GM21529 (cell line): Measurements from ENCODE around the gene DDHD1.
"Not testable (repeated sequence)": the region's sequence is repeated elsewhere in the genome, so short reads cannot be mapped to it uniquely, and the experiment has no call there.

Experiments used
- ATAC-seq: cut with Tn5 transposase; IDR thresholded peaks from one replicate; pipeline ENCODE4 v1.9.1; 2021; ENCODE audit not compliant: unreplicated experiment

The DDHD1 gene

DNA sequence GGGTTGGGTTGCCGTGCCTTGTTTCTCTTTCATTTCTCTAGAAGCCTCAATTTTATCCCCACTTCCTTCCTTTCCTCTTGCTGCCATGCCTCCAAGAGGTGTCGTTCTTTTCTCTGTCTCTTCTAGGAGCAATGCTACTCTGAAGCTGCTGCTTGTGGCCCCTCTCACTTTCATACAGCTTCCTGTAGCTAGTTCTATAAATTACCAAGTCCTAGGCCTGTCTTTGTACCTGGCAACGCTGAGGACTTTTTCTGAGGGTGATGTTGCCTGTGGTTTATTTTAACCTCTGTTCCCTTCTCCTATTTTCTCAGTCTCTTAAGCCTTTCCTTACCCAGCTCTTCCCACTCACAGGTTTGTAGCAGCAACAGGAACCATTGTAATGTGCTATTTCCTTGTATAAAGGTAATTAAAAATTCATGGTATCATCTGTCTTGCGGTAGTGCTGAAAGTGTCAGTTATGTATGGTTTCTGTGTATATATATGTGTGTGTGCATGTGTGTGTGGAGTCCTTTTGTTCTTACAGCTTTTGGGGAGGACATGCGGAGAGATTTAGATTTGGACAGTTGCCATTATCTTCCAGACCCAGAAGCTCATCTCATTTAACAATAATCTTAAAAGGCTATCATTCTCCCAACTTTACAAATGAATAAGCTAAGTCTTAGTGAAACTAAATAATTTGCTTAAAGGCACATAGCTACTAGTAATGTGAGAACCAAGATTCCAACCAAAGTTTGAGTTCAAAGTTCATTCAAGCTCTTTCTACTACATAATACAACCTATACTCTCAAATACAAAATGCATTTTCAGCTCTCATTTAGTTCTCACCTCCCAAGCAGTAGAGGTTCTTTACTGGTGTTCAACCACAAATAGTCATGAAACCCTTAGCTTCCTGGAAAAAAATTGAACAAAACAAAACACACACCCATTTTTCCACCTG is 43.8 kb downstream of the DDHD1 start:
- ATAC-seq, result peak; percentile 87

- ATAC-seq, result no peak
These were observed 44.6 kb downstream of the DDHD1 start for GRCh38 chr14:53108292-53109104.

GRCh38 chr14:53106768-53107167 is 46.4 kb downstream of the DDHD1 start:
- ATAC-seq, result no peak

DNA sequence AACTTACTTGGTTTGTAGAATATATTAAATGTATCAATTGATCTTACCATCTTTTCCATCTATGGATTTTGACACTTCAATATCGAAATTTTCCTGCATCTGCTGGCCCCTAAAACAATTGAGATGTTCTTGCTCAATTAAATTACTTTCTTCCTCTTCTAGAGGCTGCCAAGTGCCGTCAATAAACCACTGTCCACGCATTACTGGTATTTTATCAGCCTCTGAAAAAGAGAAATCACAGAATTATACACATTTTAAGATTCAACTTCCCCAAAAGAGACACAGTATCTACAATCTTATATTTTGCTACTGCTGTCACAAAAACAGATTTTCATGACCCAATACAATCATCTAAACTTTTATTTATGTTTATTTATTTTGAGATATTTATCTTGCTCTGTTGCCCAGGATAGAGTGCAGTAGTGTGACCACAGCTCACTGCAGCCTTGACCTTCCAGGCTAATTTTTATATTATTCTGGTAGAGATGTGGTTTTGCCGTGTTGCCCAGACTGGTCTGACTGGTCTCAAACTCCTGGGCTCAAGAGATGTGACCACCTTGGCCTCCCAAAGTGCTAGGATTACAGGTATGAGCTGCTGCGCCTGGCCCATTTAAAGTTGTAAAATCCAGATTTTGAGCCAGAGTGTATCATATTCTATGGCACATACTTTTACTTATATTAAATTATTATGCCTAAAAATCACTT is 49.3 kb downstream of the DDHD1 start:
- no peak for ATAC-seq

GRCh38 chr14:53093206-53093605 is 59.9 kb downstream of the DDHD1 start:
- no peak for ATAC-seq

DNA sequence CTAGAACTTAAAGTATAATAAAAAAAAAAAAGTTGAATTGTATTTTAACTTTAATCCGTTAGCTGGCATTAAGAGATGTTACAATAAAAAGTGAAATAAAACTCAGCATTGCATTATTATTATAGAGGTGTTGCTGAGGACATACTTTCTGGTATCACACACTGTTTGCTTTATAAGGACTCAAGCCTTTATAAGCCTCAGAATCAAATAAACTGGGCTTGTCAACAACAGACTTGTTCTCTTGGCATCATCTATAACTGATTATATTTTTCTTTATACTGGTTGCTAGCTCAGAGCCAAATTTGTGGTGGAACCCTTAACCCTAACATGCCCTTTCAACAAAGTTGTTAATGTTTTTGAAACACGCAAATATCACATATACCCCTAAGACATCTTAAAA is 62.3 kb downstream of the DDHD1 start:
- ATAC-seq, result no peak

- not testable (repeated sequence) for ATAC-seq
These were observed 68.2 kb downstream of the DDHD1 start for GRCh38 chr14:53084954-53085353.

- no peak for ATAC-seq
These were observed 88.6 kb downstream of the DDHD1 start for GRCh38 chr14:53064475-53064874.

- no peak for ATAC-seq
These were observed 90.3 kb downstream of the DDHD1 start for GRCh38 chr14:53062856-53063255.

DNA sequence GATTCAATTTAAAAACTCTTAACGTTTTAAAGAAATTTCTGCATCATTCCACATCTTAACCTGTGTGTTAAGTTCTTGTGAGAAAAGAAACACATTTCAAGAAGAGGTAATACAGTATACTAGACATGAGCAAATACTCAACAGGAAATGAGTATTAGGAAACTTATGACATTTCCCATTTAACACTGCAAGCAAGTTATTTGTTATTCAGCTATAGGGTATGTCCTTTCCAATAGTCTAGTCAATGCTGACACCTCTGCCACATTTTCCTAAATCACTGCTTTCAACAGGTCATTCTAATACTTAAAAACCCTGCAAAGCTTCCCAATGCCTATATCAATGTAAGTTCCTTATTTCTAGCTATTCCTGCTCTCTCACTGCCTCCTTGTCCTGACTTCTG is 93.1 kb downstream of the DDHD1 start:
- no peak for ATAC-seq

DNA sequence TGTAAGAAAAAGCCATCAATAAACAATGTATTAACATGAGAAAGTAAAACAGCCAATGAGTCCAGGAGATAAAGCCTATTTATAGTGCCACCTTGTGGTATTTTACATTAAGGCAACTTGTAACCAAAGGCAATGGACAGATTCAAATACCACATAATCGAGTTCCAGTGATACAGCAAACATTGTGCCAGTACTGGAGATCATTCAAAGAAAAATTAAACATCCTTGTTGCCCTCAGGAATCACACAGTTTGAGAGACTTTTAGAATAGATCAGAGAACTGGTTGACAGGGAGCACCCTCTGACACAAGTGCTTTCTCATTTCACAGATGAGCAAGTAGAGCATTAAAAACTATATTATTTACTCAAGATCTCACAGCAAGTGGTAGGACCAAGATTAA is 98.1 kb downstream of the DDHD1 start:
- peak; percentile 58 for ATAC-seq

DNA sequence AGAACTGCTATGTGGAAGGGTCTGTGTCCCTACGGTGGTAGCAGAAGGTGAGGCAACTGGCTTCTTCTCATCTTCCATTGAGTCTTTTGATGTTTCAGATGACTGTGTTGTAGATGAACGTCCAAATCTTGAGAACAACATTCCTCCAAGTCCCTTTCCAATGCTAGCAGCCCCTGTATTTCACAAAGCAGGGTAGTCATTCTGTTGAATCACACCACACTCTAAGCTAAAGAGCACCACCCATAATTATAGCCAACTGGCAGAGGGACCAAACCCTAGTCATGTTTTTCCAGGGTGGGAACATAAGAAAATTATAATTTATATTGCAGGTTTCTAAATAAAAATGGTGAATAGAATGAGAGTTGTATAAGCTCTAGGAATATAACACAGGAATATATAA is 98.7 kb downstream of the DDHD1 start:
- ATAC-seq, result no peak

GRCh38 chr14:53048631-53049030 is 104.5 kb downstream of the DDHD1 start:
- ATAC-seq, result no peak

DNA sequence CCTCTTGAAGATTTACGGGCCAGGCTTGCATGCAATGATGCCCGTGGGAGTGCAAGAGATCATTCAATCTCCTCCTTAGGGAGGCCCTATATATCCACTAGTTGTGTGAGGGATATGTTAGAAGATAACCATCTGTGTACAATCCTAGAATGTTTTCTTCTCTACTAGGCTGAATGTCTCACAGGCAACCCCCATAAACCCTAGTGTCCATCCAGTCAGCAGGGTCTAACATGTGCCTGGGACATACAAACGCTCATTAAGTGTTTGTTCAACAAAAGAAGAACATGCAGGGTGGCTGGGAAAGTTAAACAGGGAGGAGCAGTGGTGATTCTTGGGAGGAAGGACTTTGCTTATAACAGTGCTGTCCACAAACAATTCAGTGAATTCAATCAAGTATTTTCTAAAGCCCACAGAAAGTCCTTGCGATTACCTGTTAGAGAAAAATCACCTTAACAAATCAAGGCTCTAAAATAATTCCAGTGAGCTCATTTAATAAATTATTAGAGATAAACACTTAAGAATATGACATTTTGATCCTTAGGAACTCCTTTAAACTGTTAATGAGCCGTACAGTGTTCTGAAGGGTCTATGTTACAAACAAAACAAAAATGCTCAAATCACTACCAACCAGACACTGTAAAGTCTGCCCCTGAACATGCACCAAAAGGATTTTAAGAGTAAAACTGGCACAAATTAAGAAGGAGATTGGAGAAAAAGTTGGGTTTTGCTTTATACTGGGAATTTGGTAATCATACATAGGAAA is 105.6 kb downstream of the DDHD1 start:
- ATAC-seq, result no peak

GRCh38 chr14:53044486-53044885 is 108.6 kb downstream of the DDHD1 start:
- no peak for ATAC-seq

DNA sequence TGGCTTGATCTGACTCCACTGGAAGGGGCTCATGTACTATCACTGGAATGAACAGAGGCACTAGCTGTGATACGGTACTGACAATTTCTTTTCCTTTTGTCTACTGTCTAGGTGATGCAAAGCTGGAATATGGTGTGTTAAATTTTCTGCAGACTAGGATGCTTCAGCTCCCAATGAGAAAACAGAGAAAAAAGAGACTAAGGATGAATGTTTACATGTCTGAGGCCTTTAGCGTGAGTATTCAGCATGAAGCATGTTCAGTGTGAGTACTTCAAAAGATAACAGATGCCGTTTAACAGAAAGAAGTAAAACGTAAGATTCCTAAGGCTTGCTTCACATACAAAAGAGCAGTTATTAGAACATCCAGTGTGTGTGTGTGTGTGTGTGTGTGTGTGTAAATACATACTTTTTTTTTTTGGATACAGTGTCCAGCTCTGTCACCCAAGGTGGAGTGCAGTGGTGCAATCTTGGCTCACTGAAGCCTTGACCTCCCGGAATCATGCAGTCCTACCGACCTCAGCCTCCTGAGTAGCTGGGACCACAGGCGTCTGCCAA is 110.0 kb downstream of the DDHD1 start:
- no peak for ATAC-seq

DNA sequence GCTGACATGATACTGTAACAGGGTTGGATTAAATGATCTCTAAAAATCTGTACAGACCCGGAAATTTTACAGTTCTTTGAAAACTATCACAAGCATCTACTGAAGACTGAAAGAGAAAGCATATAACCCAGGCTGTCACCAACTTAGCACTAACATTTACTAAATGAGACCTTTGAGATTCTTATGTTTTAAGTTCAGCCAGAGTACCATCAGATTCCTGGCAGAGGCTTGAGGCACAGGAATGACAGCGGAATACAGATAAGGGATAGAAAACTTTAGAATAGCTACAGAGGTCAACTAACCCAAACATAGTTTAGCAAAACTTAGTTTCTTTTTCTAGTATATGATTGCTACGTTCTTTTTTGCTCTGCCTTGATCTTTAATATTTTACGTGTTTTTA is 110.6 kb downstream of the DDHD1 start:
- no peak for ATAC-seq

GRCh38 chr14:53041067-53041466 is 112.1 kb downstream of the DDHD1 start:
- no peak for ATAC-seq

DNA sequence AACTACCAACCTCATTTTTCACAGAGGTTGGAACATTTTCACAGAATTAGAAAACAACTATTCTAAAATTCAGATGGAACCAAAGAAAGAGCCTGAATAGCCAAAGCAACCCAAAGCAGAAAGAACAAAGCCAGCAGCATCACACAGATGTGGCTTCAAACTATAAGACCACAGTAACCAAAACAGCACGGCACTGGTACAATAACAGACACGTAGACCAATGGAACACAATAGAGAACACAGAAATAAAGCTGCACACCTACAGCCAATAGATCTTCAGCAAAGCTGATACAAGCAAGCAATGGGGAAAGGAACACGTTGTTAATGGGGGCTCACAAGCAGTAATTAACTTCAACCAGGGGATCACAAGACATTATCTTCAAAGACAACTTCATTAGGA is 114.5 kb downstream of the DDHD1 start:
- ATAC-seq, result no peak

- no peak for ATAC-seq
These were observed 116.1 kb downstream of the DDHD1 start for GRCh38 chr14:53037016-53037415.
